Measurements from ENCODE around the gene APLP2. TPM values are rescaled to one million over a fixed set of nuclear protein-coding genes. Genes with fewer than 3 reads are reported as not detected.
"Not testable (repeated sequence)": the region's sequence is repeated elsewhere in the genome, so short reads cannot be mapped to it uniquely, and the experiment has no call there.

The APLP2 gene
- total RNA-seq, 1 donor from 2014 or later = 330 TPM

GRCh38 chr11:130171534-130171933 lies 101.8 kb downstream of the APLP2 start:
- Mint-ChIP-seq H3K27ac (ENCODE audit: unreplicated experiment) (no peak overlapping the region), H3K27me3 (ENCODE audit: unreplicated experiment) (peaks cover 14% of the 10 kb centered on the region), H3K4me1 (ENCODE audit: unreplicated experiment) (peaks cover under 1% of the 10 kb centered on the region), H3K36me3 (ENCODE audit: unreplicated experiment) (no peaks in the 10 kb centered on the region), H3K4me3 (ENCODE audit: unreplicated experiment) (no peak overlapping the region), H3K9me3 (ENCODE audit: unreplicated experiment) (peaks cover 8% of the 10 kb centered on the region)
- no peak for DNase-seq (ENCODE audit: extremely low spot score, unreplicated experiment)
- TF ChIP-seq CTCF (IDR thresholded peaks at IDR 0.05) = no peak

GRCh38 chr11:130172001-130172400 lies 102.3 kb downstream of the APLP2 start:
- DNase-seq (ENCODE audit: extremely low spot score, unreplicated experiment); H3K27ac Mint-ChIP-seq (ENCODE audit: unreplicated experiment); H3K4me1 Mint-ChIP-seq (ENCODE audit: unreplicated experiment); H3K9me3 Mint-ChIP-seq (ENCODE audit: unreplicated experiment); H3K36me3 Mint-ChIP-seq (ENCODE audit: unreplicated experiment); H3K4me3 Mint-ChIP-seq (ENCODE audit: unreplicated experiment): not testable (repeated sequence)
- H3K27me3 Mint-ChIP-seq (ENCODE audit: unreplicated experiment) = peaks cover 14% of the 10 kb centered on the region

GRCh38 chr11:130174642-130175041 lies 104.9 kb downstream of the APLP2 start:
- no peak for TF ChIP-seq CTCF (IDR thresholded peaks at IDR 0.05)
- no peak overlapping the region for H3K27ac Mint-ChIP-seq (ENCODE audit: unreplicated experiment)
- no peaks in the 10 kb centered on the region for H3K4me1 Mint-ChIP-seq (ENCODE audit: unreplicated experiment)
- H3K36me3 Mint-ChIP-seq (ENCODE audit: unreplicated experiment) = no peaks in the 10 kb centered on the region
- peaks cover 14% of the 10 kb centered on the region for H3K27me3 Mint-ChIP-seq (ENCODE audit: unreplicated experiment)
- DNase-seq (ENCODE audit: extremely low spot score, unreplicated experiment) = no peak
- H3K4me3 Mint-ChIP-seq (ENCODE audit: unreplicated experiment) = no peak overlapping the region
- peaks cover 8% of the 10 kb centered on the region for H3K9me3 Mint-ChIP-seq (ENCODE audit: unreplicated experiment)

GRCh38 chr11:130175898-130176297 lies 106.2 kb downstream of the APLP2 start:
- H3K36me3 Mint-ChIP-seq (ENCODE audit: unreplicated experiment) = no peaks in the 10 kb centered on the region
- no peak overlapping the region for H3K27ac Mint-ChIP-seq (ENCODE audit: unreplicated experiment)
- no peak for TF ChIP-seq CTCF (IDR thresholded peaks at IDR 0.05)
- H3K4me3 Mint-ChIP-seq (ENCODE audit: unreplicated experiment) = no peak overlapping the region
- H3K27me3 Mint-ChIP-seq (ENCODE audit: unreplicated experiment) = peaks cover 20% of the 10 kb centered on the region
- no peaks in the 10 kb centered on the region for H3K4me1 Mint-ChIP-seq (ENCODE audit: unreplicated experiment)
- no peak for DNase-seq (ENCODE audit: extremely low spot score, unreplicated experiment)
- peaks cover 8% of the 10 kb centered on the region for H3K9me3 Mint-ChIP-seq (ENCODE audit: unreplicated experiment)

GRCh38 chr11:130177782-130178181 lies 108.1 kb downstream of the APLP2 start:
- no peak overlapping the region for H3K4me3 Mint-ChIP-seq (ENCODE audit: unreplicated experiment)
- DNase-seq (ENCODE audit: extremely low spot score, unreplicated experiment) = no peak
- H3K36me3 Mint-ChIP-seq (ENCODE audit: unreplicated experiment) = no peaks in the 10 kb centered on the region
- no peak for TF ChIP-seq CTCF (IDR thresholded peaks at IDR 0.05)
- H3K9me3 Mint-ChIP-seq (ENCODE audit: unreplicated experiment) = peaks cover 8% of the 10 kb centered on the region
- no peaks in the 10 kb centered on the region for H3K4me1 Mint-ChIP-seq (ENCODE audit: unreplicated experiment)
- peaks cover 20% of the 10 kb centered on the region for H3K27me3 Mint-ChIP-seq (ENCODE audit: unreplicated experiment)
- no peak overlapping the region for H3K27ac Mint-ChIP-seq (ENCODE audit: unreplicated experiment)

Data from osteocyte (in vitro differentiated cells).